Stimulated activated CD4-positive, alpha-beta T cell treated with anti-CD3 and anti-CD28 coated beads, Interleukin-2, amount 100 ng/mL, for 4 hours (primary cell): ENCODE measurements around the gene ARHGAP36.

Source experiments
- DNase-seq: peaks from one replicate; pipeline ENCODE4 v3.0.0-alpha.2; 2020; ENCODE audit warnings: low read depth

The ARHGAP36 gene

DNA sequence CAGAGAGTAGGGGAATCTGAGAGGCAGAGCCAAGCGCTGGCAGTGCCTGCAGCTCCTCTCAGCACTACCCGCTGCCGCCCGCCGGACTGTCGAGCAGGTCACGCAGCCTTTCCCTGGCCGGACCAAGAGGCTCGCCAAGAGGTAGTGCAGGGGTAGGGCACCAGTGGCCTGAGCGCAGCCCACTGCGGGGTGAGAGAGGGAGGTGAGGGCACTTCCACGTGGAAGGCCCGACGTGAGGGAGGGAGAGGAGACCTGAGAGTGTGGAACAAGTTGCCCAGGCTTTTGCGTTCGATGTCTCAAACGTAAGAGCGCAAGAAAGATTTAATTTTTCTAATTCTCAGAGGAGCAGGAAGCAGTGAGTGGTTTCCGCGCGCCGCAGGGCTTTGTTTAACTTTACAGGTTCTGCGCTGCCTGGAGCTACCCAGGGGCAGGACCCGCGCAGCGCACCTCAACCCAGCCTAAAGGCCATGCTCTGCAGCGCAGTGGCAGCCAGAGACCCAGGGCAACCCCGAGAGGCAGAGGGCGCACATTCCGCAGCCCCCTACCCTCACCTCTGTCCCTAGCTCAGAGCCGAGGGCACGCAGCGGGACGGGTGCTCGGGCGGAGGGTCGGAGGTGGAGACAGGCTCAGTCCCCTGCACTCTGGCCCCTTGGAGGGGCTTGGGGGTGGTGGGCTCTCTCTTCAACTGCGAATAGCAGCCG is 14.9 kb downstream of the ARHGAP36 start:
- no peak for DNase-seq

DNA sequence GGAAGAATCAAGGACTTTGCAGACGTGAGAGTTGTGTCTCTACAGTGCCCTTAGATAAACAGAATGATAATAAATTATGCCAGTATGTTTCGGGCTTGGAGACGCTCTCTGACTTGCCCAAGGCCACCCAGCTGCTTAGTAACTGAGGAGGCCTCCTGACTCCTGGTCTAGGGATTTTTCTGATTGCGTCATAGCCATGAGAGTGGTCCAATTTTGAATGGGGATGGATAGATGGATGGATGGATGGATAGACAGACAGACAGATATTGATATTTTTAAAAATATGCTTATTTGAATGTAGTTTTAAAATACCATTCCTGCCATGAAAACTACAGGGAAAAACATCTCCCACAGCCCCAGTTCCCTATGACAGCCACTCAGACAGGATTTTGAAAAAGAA is 15.5 kb downstream of the ARHGAP36 start:
- no peak for DNase-seq

DNA sequence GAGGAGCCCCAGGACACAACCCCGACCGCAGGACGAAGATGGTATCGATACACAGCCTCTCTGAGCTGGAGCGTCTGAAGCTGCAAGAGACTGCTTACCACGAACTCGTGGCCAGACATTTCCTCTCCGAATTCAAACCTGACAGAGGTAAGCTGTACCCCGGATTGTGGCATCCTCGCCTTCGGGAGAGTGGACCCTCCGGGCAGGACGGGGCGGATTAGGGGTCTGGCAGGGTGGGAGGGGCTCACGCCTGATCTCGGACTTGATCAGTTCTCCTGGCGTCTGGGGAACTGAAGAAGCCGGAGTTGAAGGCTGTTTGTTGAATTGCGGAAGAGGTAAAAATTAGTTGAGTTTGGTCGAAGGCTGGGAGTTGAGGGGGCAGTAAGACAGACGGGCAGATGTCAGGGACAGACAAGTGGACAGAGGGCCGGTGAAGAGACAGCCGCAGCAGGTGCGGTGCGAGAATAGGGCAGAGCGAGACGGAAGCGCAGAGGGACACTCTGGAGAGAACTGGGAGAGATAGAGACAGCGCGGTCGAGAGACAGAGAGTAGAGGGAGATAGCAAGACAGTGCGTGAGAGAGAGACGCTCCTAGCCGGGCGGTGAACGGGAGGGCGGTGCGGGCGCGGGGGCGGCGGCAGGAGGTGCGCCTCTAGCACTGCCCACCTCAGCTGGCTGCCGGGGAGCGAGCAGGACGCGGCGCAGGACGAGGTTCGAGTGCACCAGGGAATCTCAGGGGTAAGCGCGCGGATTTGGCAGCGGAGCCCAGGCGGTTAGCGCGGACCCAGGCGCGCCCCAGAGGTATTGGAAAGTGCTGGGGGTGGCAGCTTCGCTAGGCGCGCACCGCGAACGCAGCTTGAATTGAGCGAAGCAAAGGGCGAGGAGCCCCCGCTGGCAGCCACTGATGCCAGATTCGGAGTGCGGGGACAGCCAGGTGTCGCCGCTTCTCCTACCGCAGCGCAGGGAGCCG is 23.9 kb downstream of the ARHGAP36 start:
- DNase-seq: no peak

DNA sequence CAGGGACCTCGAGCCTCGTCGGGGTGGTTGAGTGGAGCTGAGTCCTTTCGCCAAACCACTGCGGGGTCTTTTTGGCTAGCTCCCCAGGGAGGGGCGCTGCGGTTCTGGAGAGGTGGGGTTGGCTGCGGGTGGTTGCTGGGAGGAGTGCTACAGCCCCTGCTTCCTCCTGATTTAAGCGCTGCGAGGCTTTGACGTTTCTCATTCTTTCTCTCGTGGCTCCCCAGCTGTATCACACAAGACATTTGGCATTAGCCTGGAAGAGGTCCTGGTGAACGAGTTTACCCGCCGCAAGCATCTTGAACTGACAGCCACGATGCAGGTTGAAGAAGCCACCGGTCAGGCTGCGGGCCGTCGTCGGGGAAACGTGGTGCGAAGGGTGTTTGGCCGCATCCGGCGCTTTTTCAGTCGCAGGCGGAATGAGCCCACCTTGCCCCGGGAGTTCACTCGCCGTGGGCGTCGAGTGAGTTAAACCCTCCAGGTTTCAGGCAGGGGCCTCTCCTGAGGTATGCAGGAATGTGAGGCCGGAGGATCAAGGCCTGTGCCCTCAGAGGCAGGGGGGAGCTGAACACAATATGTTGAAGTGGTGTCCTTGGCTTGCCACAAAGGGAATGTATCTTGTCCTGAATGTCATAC is 25.5 kb downstream of the ARHGAP36 start:
- no peak for DNase-seq

DNA sequence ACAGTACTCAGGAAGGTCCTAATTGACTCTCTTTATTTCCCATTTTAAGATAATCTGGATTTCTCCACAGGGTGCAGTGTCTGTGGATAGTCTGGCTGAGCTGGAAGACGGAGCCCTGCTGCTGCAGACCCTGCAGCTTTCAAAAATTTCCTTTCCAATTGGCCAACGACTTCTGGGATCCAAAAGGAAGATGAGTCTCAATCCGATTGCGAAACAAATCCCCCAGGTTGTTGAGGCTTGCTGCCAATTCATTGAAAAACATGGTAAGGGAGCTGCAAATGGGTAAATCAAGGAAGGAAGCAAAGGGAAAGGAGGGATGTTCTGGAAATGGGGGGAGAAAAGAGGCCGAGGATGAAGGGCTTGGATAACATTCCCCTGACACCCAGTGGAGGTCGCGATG is 26.0 kb downstream of the ARHGAP36 start:
- no peak for DNase-seq

DNA sequence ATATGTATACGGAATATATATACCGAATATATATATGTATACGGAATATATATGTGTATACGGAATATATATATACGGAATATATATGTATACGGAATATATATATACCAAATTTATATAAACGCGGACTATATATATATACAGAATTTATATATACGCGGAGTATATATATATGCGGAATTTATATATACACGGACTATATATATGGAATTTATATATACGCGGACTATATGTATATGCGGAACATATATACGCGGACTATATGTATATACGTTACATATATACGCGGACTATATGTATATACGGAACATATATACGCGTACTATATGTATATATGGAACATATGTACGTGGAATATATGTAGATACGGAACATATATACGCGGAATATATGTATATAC is 78.6 kb downstream of the ARHGAP36 start:
- DNase-seq: no peak

DNA sequence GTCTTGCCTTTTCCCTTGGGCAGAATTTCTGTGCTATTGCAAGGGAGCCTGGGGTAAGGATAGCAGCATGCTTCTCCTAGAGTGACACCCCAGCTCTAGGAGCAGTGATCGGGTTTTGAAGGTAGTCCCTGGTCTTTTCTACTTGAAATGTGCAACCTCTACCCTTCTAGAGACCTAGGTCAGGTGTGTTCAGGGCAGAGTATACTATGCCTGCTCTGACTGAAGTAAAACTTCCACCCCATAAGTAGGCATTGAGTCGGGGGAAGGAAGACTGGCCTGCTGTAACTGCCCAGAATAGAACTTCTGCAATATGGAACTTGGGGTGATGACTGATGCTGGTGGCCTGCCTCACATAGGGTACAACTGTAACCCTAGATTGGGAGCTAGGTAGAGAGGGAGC is 80.9 kb downstream of the ARHGAP36 start:
- no peak for DNase-seq
